HepG2 (cell line): Measurements from ENCODE around the gene UNC93A. TPM values are rescaled to one million over a fixed set of nuclear protein-coding genes. Genes with fewer than 3 reads are reported as not detected.
A peak's percentile ranks its signal among the peaks of the same experiment; 100 is the strongest.

ENCODE experiments used
- ATF5 ChIP-seq: sonication (generic); formaldehyde crosslinking; IDR thresholded peaks from 2 replicates; pipeline ENCODE4 v1.4.0; 2020; ENCODE audit warnings: mild to moderate bottlenecking, low read depth, missing genetic modification reagents
- CEBPB ChIP-seq: IDR thresholded peaks from 2 replicates; pipeline ENCODE4 v1.6.1; 2011; ENCODE audit warnings: low read depth, low read length, improper control_type of control experiment, borderline replicate concordance
- CENPX ChIP-seq: sonication (generic); formaldehyde crosslinking; IDR thresholded peaks from 2 replicates; pipeline ENCODE4 v1.9.0; 2021; ENCODE audit warnings: mild to moderate bottlenecking, missing genetic modification reagents, moderate library complexity
- CHD4 ChIP-seq: fragments of 200-600 bp; sonication (generic); IDR thresholded peaks from 2 replicates; pipeline ENCODE4 v1.7.0; 2017; ENCODE audit warnings: mild to moderate bottlenecking, low read length, borderline replicate concordance
- GABPA ChIP-seq, 2 experiments: IDR thresholded peaks; 2 replicates each; pipeline ENCODE4 v1.6.1; 2011 to 2016; ENCODE audit warnings: low read depth in 2 of 2, low read length in 1 of 2, missing biosample characterization in 1 of 2, missing genetic modification characterization in 1 of 2
- GMEB2 ChIP-seq: IDR thresholded peaks from 2 replicates; pipeline ENCODE4 v1.6.1; 2016; ENCODE audit warnings: missing biosample characterization, missing genetic modification reagents, low read depth
- GPN1 ChIP-seq: sonication (generic); formaldehyde crosslinking; IDR thresholded peaks from 2 replicates; pipeline ENCODE4 v1.5.1; 2020; ENCODE audit warnings: missing genetic modification reagents, borderline replicate concordance
- JUN ChIP-seq: sonication (generic); formaldehyde crosslinking; IDR thresholded peaks from 2 replicates; pipeline ENCODE4 v1.4.0; 2020; ENCODE audit warnings: mild to moderate bottlenecking, missing genetic modification reagents
- KDM3A ChIP-seq: IDR thresholded peaks from 2 replicates; pipeline ENCODE4 v1.6.1; 2018; ENCODE audit warnings: low read depth, missing compliant biosample characterization
- KDM6A ChIP-seq: IDR thresholded peaks from 2 replicates; pipeline ENCODE4 v1.6.1; 2016; ENCODE audit warnings: low read depth
- TFDP2 ChIP-seq: sonication (generic); formaldehyde crosslinking; IDR thresholded peaks from 2 replicates; pipeline ENCODE4 v1.4.0; 2020; ENCODE audit warnings: missing genetic modification reagents
- WIZ ChIP-seq: sonication (generic); formaldehyde crosslinking; IDR thresholded peaks from 2 replicates; pipeline ENCODE4 v1.5.1; 2020; ENCODE audit warnings: mild to moderate bottlenecking, missing genetic modification reagents
- ZBTB3 ChIP-seq: sonication (generic); formaldehyde crosslinking; IDR thresholded peaks from 2 replicates; pipeline ENCODE4 v1.4.0; 2020; ENCODE audit warnings: low read depth, mild to moderate bottlenecking, moderate library complexity, missing genetic modification reagents, borderline replicate concordance
- ZFYVE20 ChIP-seq: sonication (generic); formaldehyde crosslinking; IDR thresholded peaks from 2 replicates; pipeline ENCODE4 v1.8.0; 2023; ENCODE audit warnings: low read depth, mild to moderate bottlenecking, moderate library complexity, missing genetic modification reagents, borderline replicate concordance
- ZGPAT ChIP-seq: IDR thresholded peaks from 2 replicates; pipeline ENCODE4 v1.6.1; 2016; ENCODE audit warnings: mild to moderate bottlenecking
- ZKSCAN8 ChIP-seq: IDR thresholded peaks from 2 replicates; pipeline ENCODE4 v1.6.1; 2016; ENCODE audit warnings: borderline replicate concordance, missing genetic modification reagents, missing compliant biosample characterization
- ZNF224 ChIP-seq: sonication (generic); formaldehyde crosslinking; IDR thresholded peaks from 2 replicates; pipeline ENCODE4 v1.5.0; 2020; ENCODE audit warnings: mild to moderate bottlenecking, missing genetic modification reagents
- ZNF232 ChIP-seq: sonication (generic); formaldehyde crosslinking; IDR thresholded peaks from 2 replicates; pipeline ENCODE4 v1.4.0; 2020; ENCODE audit warnings: missing genetic modification reagents, borderline replicate concordance
- ZNF251 ChIP-seq: sonication (generic); formaldehyde crosslinking; IDR thresholded peaks from 2 replicates; pipeline ENCODE4 v1.9.0; 2021; ENCODE audit warnings: mild to moderate bottlenecking, missing genetic modification reagents
- ZNF34 ChIP-seq: sonication (generic); formaldehyde crosslinking; IDR thresholded peaks from 2 replicates; pipeline ENCODE4 v1.4.0; 2020; ENCODE audit warnings: mild to moderate bottlenecking, missing genetic modification reagents, borderline replicate concordance
- ZNF543 ChIP-seq: sonication (generic); formaldehyde crosslinking; IDR thresholded peaks from 2 replicates; pipeline ENCODE4 v1.4.0; 2020; ENCODE audit warnings: mild to moderate bottlenecking, missing genetic modification reagents
- ZNF567 ChIP-seq: sonication (generic); formaldehyde crosslinking; IDR thresholded peaks from 2 replicates; pipeline ENCODE4 v1.8.1; 2023; ENCODE audit warnings: mild to moderate bottlenecking, missing genetic modification reagents, borderline replicate concordance
- ZNF572 ChIP-seq: sonication (generic); formaldehyde crosslinking; IDR thresholded peaks from 2 replicates; pipeline ENCODE4 v1.5.1; 2020; ENCODE audit warnings: mild to moderate bottlenecking, missing genetic modification reagents
- ZNF878 ChIP-seq: sonication (generic); formaldehyde crosslinking; IDR thresholded peaks from 2 replicates; pipeline ENCODE4 v1.8.1; 2023; ENCODE audit warnings: mild to moderate bottlenecking, missing genetic modification reagents, moderate library complexity
- polyA plus RNA-seq, 8 experiments: library from polyadenylated mRNA; depleted of rRNA in 3 of 8; stranded (reverse) in 7 of 8; unstranded in 1 of 8; fragments of >200 nt; fragmentation: Illumina TruSeq in 4 of 8; extraction: Trizol in 4 of 8; gene quantifications; 2 replicates each; pipeline versions ENCODE4 v1.2.1 to v1.2.3, GENCODE V29; 2011 to 2016; ENCODE audit warnings: low read depth in 4 of 8, missing spikeins in 1 of 8, mixed read lengths in 1 of 8; ENCODE audit not compliant: insufficient read depth in 1 of 8
- total RNA-seq, 5 experiments: library from RNA; depleted of rRNA; stranded (reverse); fragments of >200 nt; fragmentation: Illumina TruSeq; extraction: Trizol; gene quantifications; 2 replicates each; pipeline ENCODE4 v1.2.3, GENCODE V29; 2016; ENCODE audit warnings: low read depth in 1 of 5

Gene UNC93A
- total and polyA plus RNA-seq, 2 of the 13 experiments (the other 11 are each of a cell fraction or from before 2014, with no cell fraction given): 11.0 to 42.7 TPM

- TF ChIP-seq ZNF34 (CRISPR knock-in tag) (no peak), ZNF251 (CRISPR knock-in tag) (no peak), ZNF232 (CRISPR knock-in tag) (peak; percentile 86; the same call in 1 of the 2 replicates), GABPA (IDR thresholded peaks at IDR 0.05; ENCODE audit: low read depth, low read length) (no peak), GABPA (CRISPR knock-in tag; IDR thresholded peaks at IDR 0.05; ENCODE audit: low read depth) (peak; percentile 67), JUN (CRISPR knock-in tag) (peak; percentile 98), ZNF878 (CRISPR knock-in tag) (peak; percentile 96), ZKSCAN8 (CRISPR knock-in tag) (peak; percentile 97), ZNF572 (CRISPR knock-in tag) (no peak), TFDP2 (CRISPR knock-in tag) (0 out of 2 replicates have a peak, but pooled peaks have one; percentile 2), ZBTB3 (0 out of 2 replicates have a peak, but pooled peaks have one; percentile 64), GPN1 (CRISPR knock-in tag) (no peak), CEBPB (0 out of 2 replicates have a peak, but pooled peaks have one; percentile 0), WIZ (no peak), ATF5 (CRISPR knock-in tag) (no peak), KDM6A (CRISPR knock-in tag) (peak; percentile 100), GMEB2 (CRISPR knock-in tag) (peak; percentile 25; the same call in 1 of the 2 replicates), ZFYVE20 (CRISPR knock-in tag) (no peak), KDM3A (peak; percentile 80; the same call in 1 of the 2 replicates), ZGPAT (CRISPR knock-in tag) (peak; percentile 100), ZNF543 (0 out of 2 replicates have a peak, but pooled peaks have one; percentile 36), CHD4 (peak; percentile 95), ZNF567 (CRISPR knock-in tag) (peak; percentile 39; the same call in 1 of the 2 replicates), ZNF224 (CRISPR knock-in tag) (0 out of 2 replicates have a peak, but pooled peaks have one; percentile 50), CENPX (CRISPR knock-in tag) (no peak)
These were observed 50.8 kb downstream of the UNC93A start (continued) for GRCh38 chr6:167341665-167342655.
